Left ventricle myocardium inferior (tissue), 1 donor: Measurements from ENCODE around the gene MAN2B1. TPM values are rescaled to one million over a fixed set of nuclear protein-coding genes. Genes with fewer than 3 reads are reported as not detected.

Experiments
- DNase-seq: peaks from one replicate; pipeline ENCODE4 v3.0.0-alpha.2; 2020
- H3K27ac ChIP-seq: fragments of 200-600 bp; replicated peaks from 2 replicates; pipeline ENCODE4 v1.8.0; 2021
- H3K27me3 ChIP-seq: fragments of 200-600 bp; 2 replicates; pipeline ENCODE4 v1.8.0; 2021; ENCODE audit warnings: low read depth
- H3K36me3 ChIP-seq: fragments of 200-600 bp; 2 replicates; pipeline ENCODE4 v1.8.0; 2021
- H3K4me1 ChIP-seq: fragments of 200-600 bp; 2 replicates; pipeline ENCODE4 v1.8.0; 2021
- H3K4me3 ChIP-seq: fragments of 200-600 bp; 2 replicates; pipeline ENCODE4 v1.8.0; 2021; ENCODE audit warnings: mild to moderate bottlenecking, moderate library complexity
- H3K9me3 ChIP-seq: fragments of 200-600 bp; replicated peaks from 2 replicates; pipeline ENCODE4 v1.8.0; 2021
- intact Hi-C: fragments of 100-400 bp; cut with micrococcal nuclease; formaldehyde crosslinking; loops from one replicate; pipeline ENCODE4 v1.11.0; 2022
- total RNA-seq: library from RNA; stranded (reverse); fragmentation: NEBNext Ultra II Directional; extraction: Animal tissue kit (Norgen Biotek cat#: 25700); gene quantifications from one replicate; pipeline ENCODE4 v1.2.1, GENCODE V29; 2021
- TF ChIP-seq, protein P1 (sequence below): fragments of 200-600 bp; IDR thresholded peaks from 2 replicates; pipeline ENCODE4 v1.8.0; 2021; ENCODE audit warnings: antibody characterized with exemption, mild to moderate bottlenecking, borderline replicate concordance
- donor health status: DM: no; HTN: yes; CAD: no; lungs with severe emphysema.

MAN2B1 gene
- total RNA-seq, 1 donor from 2014 or later = 26.7 TPM

DNA sequence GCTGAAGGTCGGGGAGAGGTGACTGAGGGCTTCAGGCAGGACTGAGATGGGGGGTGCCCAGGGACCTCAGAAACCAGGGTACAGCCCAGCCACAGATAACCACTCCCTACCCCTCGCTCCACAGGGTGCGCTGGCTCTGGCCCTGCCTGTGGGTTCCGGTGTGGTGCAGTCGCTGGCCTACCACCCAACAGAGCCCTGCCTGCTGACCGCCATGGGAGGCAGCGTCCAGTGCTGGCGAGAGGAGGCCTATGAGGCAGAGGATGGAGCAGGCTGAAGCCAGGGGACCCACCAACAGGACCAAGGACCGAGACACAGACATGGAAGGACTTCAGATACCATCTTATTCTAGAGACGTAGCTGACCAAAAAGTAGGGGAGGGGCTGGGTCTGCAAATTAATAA is 8.9 kb upstream of the MAN2B1 start:
- Histone ChIP-seq H3K9me3 (no peaks in the 10 kb centered on the region), H3K27me3 (no peaks in the 10 kb centered on the region), H3K36me3 (peaks cover 79% of the 10 kb centered on the region), H3K4me3 (no peak overlapping the region), H3K27ac (no peak overlapping the region), H3K4me1 (peaks cover 11% of the 10 kb centered on the region)
- intact Hi-C loops = no loop called here
- TF ChIP-seq, protein P1, sequence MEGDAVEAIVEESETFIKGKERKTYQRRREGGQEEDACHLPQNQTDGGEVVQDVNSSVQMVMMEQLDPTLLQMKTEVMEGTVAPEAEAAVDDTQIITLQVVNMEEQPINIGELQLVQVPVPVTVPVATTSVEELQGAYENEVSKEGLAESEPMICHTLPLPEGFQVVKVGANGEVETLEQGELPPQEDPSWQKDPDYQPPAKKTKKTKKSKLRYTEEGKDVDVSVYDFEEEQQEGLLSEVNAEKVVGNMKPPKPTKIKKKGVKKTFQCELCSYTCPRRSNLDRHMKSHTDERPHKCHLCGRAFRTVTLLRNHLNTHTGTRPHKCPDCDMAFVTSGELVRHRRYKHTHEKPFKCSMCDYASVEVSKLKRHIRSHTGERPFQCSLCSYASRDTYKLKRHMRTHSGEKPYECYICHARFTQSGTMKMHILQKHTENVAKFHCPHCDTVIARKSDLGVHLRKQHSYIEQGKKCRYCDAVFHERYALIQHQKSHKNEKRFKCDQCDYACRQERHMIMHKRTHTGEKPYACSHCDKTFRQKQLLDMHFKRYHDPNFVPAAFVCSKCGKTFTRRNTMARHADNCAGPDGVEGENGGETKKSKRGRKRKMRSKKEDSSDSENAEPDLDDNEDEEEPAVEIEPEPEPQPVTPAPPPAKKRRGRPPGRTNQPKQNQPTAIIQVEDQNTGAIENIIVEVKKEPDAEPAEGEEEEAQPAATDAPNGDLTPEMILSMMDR = no peak
- no peak for DNase-seq

DNA sequence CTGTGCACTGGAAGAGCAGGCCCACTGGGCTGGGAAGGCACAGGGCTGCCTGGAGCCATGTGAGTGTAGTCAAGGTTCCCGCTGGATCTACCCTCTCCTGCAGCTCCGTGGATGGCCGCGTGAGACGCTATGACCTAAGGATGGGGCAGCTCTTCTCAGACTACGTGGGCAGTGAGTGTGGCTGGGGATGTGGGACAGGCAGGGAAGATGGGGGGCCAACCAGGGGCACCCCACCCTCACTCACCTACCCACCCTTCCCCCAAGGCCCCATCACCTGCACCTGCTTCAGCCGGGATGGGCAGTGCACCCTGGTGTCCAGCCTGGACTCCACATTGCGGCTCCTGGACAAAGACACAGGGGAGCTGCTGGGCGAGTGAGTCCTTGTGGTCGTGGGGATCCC is 6.2 kb upstream of the MAN2B1 start:
- no peaks in the 10 kb centered on the region for H3K27me3 ChIP-seq
- intact Hi-C loops = no loop called here

DNA sequence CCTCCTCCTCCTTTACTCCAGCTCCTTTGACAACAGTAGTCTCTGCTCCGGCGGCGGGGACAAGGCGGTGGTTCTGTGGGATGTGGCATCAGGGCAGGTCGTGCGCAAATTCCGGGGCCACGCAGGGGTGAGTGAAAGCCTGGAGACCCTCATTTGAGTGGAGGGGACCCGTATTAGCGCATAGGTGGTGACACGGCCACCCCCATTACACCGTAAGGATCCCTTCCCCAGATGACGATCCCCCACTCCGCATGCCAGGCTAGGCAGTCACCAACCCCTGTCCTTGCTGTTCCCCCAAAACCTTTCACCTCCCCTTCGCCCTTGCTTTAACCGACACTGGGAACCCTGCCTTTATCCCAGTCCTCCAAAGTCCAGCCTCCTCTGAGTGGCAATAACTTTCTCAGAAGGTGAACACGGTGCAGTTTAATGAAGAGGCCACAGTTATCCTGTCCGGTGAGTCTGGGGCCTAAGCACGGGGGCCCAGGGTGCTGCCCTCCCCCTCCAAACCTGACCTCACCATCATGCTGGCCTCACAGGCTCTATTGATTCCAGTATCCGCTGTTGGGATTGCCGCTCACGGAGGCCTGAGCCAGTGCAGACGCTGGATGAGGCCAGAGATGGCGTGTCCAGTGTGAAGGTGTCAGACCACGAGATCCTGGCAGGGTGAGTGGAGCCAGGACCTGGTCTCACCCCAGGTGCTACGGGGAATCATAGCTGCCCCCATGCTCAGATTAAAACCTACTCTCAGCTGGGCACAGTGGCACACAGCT is 3.8 kb upstream of the MAN2B1 start:
- H3K27me3 ChIP-seq = no peaks in the 10 kb centered on the region
- no peaks in the 10 kb centered on the region for H3K9me3 ChIP-seq
- TF ChIP-seq, protein P1 = no peak
- H3K4me1 ChIP-seq = peaks cover 52% of the 10 kb centered on the region
- DNase-seq = no peak
- intact Hi-C loops = no loop called here
- H3K36me3 ChIP-seq = peaks cover 36% of the 10 kb centered on the region
- H3K27ac ChIP-seq = peak overlapping the region; percentile 98
- peak overlapping the region; percentile 92 for H3K4me3 ChIP-seq

More for the DNA sequence above, 6.2 kb upstream of the MAN2B1 start:
- H3K9me3 ChIP-seq = no peaks in the 10 kb centered on the region
- no peak overlapping the region for H3K27ac ChIP-seq
- H3K36me3 ChIP-seq = peaks cover 60% of the 10 kb centered on the region
- peaks cover 28% of the 10 kb centered on the region for H3K4me1 ChIP-seq
- TF ChIP-seq, protein P1 = no peak
- no peak overlapping the region for H3K4me3 ChIP-seq
- DNase-seq = no peak

DNA sequence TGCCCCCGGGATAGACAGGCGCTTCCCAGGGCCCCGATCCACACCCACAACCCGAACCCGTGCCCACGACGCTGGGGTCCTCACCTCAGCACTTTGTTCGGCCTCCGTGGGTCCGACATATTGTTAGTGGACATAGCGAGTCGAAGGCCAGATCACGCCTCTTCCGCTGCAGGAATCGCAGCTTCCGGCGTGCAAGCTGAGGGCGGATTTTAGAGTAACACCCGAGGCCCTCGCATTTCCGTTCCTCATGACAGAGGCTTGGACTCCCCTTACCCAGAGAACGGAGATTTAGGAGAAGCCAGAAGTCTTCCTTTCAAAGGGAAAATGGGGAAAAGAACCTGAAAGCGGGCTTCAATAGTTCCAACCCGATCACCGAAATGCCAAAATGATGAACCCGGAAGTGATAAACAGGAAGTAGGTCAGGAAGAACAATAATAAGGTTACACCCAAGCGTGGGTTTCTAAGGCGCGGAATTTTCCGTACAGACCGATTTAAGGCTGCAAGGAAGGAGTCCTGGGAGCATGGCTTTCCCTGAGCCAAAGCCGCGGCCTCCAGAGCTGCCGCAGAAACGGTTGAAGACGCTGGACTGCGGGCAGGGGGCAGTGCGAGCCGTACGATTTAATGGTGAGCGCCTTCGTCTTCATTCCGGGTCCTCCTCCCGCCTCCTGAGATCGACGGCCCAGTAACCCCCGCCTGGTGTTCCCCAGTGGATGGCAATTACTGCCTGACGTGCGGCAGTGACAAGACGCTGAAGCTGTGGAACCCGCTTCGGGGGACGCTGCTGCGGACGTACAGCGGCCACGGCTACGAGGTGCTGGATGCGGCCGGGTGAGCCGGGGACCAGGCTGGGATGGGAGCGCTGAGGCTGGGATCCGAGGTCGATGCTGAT is 3.0 kb upstream of the MAN2B1 start:
- TF ChIP-seq, protein P1 = peak; percentile 8
- Histone ChIP-seq H3K27ac (peak overlapping the region; percentile 98), H3K4me3 (peak overlapping the region; percentile 92), H3K36me3 (peaks cover 33% of the 10 kb centered on the region), H3K27me3 (no peaks in the 10 kb centered on the region), H3K4me1 (peaks cover 52% of the 10 kb centered on the region), H3K9me3 (no peaks in the 10 kb centered on the region)
- intact Hi-C loops = no loop called here
- peak; percentile 78 for DNase-seq

DNA sequence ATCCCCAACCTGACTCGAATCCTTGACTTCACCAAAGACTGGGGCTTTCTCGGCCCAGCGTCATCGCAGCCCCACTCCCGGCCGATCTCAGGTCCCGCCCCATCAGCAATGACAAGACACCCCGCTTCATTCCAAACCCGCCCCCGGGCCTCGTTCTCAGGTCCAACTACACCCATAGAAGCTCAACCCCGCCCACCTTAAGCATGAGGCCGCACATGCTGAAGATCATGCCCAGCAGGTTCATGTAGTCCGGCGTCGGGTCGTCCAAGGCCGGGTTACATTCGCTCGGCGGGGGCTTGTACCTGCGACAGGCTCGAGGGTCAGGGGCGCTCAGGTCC is 2.4 kb upstream of the MAN2B1 start:
- H3K9me3 ChIP-seq = no peaks in the 10 kb centered on the region
- H3K27me3 ChIP-seq = no peaks in the 10 kb centered on the region
- intact Hi-C loops = no loop called here
- H3K4me1 ChIP-seq = peaks cover 52% of the 10 kb centered on the region
- H3K36me3 ChIP-seq = peaks cover 33% of the 10 kb centered on the region
- peak overlapping the region; percentile 98 for H3K27ac ChIP-seq
- TF ChIP-seq, protein P1 = no peak
- DNase-seq = peak; percentile 49
- H3K4me3 ChIP-seq = peak overlapping the region; percentile 92
